Adrenal gland (tissue), 5 donors: ENCODE data around the gene CAD.

Experiments used
- CTCF ChIP-seq, 6 experiments: fragments of 450-650 bp in 4 of 6; fragments of 200-600 bp in 2 of 6; sonication (generic) in 1 of 6; IDR thresholded peaks; 1 replicate in 5 of 6; 2 replicates in 1 of 6; pipeline versions ENCODE4 v1.5.1 to v1.8.0; 2016 to 2021; ENCODE audit warnings: antibody characterized with exemption in 6 of 6, mild to moderate bottlenecking in 2 of 6, moderate library complexity in 1 of 6
- POLR2A ChIP-seq, 2 donors: fragments of 450-650 bp; IDR thresholded peaks; one replicate each; pipeline ENCODE4 v1.6.1; 2017; ENCODE audit warnings: antibody characterized with exemption in 2 of 2, mild to moderate bottlenecking in 2 of 2, moderate library complexity in 1 of 2
- donor health status: DM: no; HTN: no; CAD: no.

GRCh38 chr2:27202854-27203253 lies 14.3 kb upstream of the CAD start:
- TF ChIP-seq CTCF (IDR thresholded peaks at IDR 0.05) (no peak), POLR2A (IDR thresholded peaks at IDR 0.05) (no peak)
